GM21447 (cell line): ENCODE data around the gene GH1.
"Not testable (repeated sequence)": the region's sequence is repeated elsewhere in the genome, so short reads cannot be mapped to it uniquely, and the experiment has no call there.

ENCODE experiments used
- ATAC-seq: cut with Tn5 transposase; IDR thresholded peaks from one replicate; pipeline ENCODE4 v1.9.1; 2021; ENCODE audit not compliant: unreplicated experiment

GH1 gene

DNA sequence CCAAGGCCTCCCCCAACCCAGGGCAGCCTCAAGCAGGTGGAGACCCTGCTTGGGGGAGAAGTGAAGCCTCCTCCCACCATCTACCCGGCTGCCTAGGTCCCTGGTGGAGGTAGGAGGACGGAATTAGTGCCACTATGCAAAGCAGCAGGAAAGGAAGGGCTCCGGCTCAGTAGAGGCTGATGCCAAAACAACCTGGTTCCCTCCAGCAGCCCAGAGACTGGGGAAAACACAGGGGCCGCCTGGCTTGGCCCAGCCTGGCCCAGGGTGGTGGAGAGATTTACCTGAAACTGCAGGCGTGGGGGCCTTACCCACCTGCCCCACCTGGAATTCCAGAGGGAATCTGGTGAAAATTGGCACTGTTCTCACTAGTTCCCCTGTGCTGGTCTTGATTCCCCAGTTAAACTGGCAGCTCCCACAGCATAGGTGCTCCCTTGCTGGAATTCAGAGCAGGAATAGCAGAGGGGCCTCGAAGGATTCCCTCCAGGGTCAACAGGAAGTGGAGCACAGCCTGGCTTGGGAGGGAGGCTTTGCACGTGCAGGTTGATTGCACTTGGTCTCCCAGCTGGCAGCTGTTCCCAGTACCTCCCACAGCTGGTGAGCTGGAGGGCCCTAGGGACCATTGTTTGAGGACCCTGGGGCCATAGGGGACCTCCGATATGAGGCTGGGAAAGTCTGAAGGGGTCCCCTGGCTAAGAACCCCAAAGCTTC is 9.0 kb upstream of the GH1 start:
- ATAC-seq = peak; percentile 28

DNA sequence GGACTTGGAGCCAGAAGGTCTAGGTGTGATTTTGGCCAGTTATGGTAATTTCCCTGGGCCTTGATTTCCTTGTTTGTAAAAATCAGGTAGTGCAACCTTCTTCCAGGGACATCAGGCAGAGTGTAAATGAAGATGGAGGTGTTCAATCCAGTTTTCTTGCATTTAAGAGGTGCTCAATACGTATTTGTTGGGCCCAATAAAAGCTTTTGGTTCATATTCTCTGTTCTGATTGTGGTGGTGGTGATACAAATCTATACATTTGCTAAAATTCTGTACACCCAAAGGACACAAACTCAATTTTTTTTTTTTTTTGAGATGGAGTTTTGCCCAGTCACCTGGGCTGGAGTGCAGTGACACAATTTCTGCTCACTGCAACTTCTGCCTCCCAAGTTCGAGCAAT is 7.5 kb upstream of the GH1 start:
- ATAC-seq = no peak

DNA sequence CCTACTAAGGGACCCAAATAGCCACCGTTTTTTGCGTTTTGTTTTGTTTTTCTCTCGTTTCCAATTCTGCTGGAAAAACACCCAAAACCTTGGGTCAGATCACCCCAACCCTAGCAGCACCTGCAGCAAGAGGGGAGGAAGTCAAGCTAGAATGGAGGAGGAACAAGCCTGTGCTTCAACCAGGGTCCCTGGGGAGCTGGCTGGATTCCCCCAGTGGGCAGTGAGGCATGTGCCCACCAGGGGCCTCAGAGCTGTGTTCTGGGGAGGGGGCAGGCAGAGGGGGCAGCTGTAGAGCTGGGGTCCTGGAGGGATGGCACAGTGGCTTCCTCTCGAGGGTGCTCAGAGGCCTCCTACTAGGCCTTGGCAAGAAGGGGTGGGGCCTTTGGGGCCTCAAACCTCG is 7.0 kb upstream of the GH1 start:
- peak; percentile 33 for ATAC-seq

DNA sequence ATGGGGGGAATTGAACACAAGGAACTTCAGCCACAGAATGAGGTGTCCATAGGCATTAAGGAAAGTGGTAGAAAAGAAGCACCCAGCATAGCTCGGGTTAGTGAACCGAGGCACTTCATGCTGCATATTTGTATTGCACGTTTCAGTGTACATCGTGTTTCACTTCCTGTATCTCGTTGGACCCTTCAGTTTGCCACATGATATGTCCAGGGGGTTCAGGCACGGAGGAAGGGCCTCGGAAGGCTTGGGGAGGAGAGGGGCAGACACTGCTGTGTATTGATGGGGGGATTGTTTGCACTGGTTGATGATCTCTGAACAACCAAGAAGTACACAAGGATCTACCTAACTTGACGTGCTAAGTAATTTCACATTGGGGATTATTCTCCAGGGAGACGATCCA is 3.8 kb upstream of the GH1 start:
- peak; percentile 69 for ATAC-seq

DNA sequence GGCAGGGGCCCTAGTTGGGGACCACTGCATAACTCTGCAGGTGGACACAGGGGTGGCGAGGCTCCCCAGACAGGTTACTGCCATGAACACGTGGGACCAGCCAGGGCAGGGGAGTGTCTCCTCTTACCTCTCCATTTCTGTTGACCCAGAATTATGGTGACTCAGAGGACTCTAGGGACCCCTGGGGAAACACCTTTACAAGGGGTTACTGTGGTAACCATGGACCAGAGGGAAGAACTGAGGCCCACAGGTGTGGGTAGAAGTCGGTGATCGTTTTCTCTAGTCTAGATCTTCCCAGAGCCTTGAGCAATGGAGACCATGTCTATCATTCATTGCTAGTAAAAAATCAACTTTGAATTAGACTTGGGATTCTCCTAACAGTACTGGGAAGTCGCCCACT is 2.1 kb upstream of the GH1 start:
- ATAC-seq = not testable (repeated sequence)

DNA sequence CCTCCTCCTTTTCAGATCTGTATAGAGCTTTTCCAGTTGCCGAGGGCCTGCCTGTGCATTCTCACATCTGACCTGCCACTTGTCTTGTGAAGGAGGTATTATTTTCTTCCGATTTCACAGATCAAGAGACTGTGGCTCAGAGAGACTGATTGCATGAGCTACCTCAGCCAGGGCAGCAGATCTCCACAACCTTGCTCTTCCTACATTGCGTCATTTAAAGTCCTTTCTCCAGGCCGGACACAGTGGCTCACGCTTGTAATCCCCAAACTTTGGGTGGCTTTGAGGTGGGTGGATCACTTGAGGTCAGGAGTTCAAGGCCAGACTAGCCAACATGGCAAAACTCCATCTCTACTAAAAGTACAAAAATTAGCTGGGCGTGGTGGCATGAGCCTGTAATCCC is 1.4 kb upstream of the GH1 start:
- ATAC-seq = not testable (repeated sequence)

DNA sequence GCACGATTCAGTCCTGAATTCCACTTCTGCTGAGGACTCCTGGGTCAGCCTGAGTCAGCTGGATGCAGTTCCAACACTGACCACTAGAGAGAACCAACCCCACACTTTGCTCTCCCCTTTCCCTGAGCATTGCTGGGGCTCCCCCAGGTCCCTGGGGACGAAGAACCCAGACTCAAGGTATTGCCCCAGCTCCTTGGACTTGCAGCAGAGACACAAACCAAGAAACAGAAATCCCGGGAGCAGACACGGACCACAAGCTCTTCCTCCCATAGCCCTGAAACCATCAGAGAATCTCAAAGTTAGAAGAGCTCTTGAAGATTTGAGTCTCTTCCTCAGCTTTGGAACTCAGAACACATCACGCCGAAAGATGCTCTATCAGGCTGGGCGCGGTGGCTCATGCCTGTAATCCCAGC is 678 bp upstream of the GH1 start:
- ATAC-seq = peak; percentile 42

DNA sequence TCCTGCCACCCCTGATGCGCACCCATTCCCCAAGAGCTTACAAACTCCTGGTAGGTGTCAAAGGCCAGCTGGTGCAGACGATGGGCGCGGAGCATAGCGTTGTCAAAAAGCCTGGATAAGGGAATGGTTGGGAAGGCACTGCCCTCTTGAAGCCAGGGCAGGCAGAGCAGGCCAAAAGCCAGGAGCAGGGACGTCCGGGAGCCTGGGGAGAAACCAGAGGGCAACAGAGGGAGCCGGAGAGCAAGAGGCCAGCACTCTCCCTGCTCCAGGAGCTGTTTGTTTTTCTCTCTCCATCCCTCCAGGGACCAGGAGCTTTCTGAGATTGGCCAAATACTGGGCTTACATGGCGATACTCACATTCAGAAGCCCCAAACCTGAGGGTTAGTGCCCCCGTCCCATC is 334 bp downstream of the GH1 start:
- ATAC-seq = no peak

DNA sequence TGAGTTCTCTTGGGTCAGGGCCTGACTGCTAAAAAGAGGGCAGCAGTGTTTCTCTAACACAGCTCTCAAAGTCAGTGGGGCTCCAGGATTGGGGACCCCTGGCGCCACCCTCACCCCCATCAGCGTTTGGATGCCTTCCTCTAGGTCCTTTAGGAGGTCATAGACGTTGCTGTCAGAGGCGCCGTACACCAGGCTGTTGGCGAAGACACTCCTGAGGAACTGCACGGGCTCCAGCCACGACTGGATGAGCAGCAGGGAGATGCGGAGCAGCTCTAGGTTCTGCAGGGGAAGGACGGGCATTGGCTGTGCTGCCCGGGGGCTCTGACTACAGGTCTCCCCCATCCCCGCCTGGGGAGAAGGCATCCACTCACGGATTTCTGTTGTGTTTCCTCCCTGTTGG is 993 bp downstream of the GH1 start:
- ATAC-seq = no peak

DNA sequence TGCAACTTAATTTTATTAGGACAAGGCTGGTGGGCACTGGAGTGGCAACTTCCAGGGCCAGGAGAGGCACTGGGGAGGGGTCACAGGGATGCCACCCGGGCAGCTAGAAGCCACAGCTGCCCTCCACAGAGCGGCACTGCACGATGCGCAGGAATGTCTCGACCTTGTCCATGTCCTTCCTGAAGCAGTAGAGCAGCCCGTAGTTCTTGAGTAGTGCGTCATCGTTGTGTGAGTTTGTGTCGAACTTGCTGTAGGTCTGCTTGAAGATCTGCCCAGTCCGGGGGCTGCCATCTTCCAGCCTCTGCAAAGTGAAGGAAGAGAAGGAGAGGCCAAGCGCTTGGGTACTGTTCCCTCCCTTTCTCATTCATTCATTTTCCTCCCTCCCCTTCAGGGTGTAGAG is 1.4 kb downstream of the GH1 start:
- not testable (repeated sequence) for ATAC-seq

DNA sequence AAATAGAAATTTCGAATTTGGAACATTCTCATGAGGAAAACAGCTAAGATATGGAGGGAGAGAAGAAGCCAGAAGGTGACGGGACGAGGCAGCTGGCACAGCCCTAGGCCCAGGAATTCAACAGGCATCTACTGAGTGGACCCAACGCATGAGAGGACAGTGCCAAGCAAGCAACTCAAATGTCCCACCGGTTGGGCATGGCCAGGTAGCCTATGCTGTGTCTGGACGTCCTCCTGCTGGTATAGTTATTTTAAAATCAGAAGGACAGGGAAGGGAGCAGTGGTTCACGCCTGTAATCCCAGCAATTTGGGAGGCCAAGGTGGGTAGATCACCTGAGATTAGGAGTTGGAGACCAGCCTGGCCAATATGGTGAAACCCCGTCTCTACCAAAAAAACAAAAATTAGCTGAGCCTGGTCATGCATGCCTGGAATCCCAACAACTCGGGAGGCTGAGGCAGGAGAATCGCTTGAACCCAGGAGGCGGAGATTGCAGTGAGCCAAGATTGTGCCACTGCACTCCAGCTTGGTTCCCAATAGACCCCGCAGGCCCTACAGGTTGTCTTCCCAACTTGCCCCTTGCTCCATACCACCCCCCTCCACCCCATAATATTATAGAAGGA is 2.0 kb downstream of the GH1 start:
- no peak for ATAC-seq

DNA sequence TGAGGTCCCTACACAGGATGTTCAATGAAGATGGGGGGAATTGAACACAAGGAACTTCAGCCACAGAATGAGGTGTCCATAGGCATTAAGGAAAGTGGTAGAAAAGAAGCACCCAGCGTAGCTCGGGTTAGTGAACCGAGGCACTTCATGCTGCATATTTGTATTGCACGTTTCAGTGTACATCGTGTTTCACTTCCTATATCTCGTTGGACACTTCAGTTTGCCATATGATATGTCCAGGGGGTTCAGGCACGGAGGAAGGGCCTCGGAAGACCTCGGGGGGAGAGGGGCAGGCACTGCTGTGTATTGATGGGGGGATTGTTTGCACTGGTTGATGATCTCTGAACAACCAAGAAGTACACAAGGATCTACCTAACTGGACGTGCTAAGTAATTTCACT is 2.9 kb downstream of the GH1 start:
- peak; percentile 72 for ATAC-seq

DNA sequence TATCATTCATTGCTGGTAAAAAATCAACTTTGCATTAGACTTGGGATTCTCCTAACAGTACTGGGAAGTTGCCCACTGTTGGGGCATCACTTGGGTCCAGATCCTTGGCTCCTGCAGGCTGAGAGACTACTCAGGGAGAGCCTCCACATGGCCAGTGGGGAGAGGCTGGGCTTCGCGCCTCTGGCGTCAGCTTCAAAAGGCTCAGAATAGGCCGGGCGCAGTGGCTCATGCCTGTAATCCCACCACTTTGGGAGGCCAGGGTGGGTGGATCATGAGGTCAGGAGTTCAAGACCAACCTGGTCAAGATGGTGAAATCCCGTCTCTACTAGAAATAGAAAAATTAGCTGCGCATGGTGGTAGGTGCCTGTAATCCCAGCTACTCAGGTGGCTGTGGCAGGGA is 4.2 kb downstream of the GH1 start:
- ATAC-seq = no peak

DNA sequence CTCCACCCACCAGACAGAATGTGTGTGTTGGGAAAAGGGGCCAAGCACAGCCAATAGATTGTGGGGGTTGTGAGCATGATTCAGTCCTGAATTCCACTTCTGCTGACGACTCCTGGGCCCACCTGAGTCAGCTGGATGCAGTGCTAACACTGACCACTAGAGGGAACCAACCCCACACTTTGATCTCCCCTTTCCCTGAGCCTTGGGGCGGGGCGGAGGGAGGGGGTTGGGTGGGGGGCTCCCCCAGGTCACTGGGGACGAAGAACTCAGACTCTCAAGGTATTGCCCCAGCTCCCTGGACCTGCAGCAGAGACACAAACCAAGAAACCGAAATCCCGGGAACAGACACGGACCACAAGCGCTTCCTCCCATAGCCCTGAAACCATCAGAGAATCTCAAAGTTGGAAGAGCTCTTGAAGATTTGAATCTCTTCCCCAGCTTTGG is 7.0 kb downstream of the GH1 start:
- no peak for ATAC-seq

DNA sequence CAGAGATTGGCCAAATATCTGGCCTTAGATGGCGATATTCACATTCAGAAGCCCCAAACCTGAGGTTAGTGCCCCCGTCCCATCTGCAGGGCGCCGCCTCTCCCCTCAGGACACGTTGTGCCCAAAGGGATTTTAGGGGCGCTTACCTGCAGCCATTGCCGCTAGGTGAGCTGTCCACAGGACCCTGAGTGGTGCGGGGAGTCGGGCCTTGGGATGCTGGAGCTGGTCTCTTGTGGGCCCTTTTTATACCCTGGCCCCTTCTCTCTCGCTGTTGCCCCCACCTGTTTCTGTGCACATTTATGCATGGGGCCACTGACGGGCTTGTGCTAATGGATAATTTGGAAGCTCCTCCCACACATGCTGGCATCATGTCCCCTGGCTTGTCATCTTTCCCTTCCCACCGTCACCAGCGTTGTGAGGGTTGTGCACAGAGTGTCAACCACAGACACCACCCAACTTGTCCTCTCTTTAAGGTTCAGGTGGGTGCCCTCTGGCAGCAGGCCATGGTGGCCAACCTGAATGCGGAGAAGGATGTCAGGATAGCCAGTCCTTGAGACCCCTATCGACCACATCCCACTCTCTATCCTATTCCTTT is 7.5 kb downstream of the GH1 start, which contains the start of gene CSHL1:
TSS of gene CSHL1 (minus strand) at position 218 of the 595 bp plus-strand sequence. CDS start at position 156, 62 bp downstream.
- ATAC-seq = no peak

DNA sequence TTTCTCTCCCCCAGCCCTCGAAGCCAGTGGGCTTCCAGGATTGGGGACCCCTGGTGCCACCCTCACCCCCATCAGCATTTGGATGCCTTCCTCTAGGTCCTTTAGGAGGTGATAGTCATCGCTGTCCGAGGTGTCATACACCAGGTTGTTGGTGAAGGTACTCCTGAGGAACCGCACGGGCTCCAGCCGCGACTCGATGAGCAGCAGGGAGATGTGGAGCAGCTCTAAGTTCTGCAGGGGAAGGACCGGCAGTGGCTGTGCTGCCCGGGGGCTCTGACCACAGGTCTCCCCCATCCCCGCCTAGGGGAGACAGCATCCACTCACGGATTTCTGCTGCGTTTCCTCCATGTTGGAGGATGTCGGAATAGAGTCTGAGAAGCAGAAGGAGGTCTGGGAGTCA is 8.5 kb downstream of the GH1 start:
- no peak for ATAC-seq

DNA sequence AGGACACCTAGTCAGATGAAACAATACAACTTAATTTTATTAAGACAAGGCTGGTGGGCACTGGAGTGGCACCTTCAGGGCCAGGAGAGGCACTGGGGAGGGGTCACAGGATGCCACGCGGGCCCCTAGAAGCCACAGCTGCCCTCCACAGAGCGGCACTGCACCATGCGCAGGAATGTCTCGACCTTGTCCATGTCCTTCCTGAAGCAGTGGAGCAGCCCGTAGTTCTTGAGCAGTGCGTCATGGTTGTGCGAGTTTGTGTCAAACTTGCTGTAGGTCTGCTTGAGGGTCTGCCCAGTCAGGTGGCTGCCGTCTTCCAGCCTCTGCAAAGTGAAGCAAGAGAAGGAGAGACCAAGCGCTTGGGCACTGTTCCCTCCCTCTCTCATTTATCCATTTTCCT is 9.1 kb downstream of the GH1 start:
- ATAC-seq = not testable (repeated sequence)

DNA sequence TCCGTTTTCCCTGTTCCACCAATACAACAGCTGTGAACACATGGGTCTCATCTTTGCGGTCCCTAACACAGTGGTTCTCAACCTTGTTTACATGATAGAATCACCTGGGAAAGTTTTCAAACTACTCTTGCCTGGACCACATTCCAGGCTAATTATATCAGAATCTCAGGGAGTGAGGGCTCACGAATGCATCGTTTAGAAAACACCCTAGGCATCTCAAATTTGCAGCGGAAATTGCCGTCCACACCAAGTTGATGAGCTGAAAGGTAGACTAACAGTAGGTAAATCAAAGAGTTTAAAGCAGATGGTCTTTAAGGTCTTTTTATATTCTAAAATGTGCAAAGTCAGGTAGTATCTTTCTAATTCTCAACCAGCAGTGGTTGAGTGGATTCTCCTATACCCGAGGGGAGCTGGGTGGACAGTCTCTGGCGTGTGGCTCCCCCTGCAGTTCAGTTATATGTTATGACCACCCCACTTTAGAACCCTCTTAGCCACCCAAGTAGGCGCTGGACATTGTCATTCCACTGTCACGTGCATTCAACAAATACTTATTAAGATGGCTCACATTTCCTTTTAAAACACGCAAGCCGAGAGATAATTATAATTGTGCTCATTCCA is 11.4 kb downstream of the GH1 start:
- not testable (repeated sequence) for ATAC-seq

DNA sequence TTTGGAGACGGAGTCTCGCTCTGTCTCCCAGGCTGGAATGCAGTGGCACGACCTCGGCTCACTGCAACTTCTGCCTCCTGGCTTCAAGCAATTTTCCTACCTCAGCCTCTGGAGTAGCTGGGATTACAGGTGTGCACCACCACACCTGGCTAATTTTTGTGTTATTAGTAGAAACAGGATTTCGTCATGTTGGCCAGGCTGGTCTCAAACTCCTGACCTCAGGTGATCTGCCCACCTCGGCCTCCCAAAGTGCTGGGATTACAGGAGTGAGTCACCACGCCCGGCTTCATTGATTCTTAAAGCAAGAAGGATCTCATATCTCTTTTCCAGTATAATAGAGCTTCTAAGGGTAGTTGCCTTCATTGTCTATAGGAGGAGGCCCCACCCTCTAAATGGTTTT is 13.8 kb downstream of the GH1 start:
- ATAC-seq = not testable (repeated sequence)

DNA sequence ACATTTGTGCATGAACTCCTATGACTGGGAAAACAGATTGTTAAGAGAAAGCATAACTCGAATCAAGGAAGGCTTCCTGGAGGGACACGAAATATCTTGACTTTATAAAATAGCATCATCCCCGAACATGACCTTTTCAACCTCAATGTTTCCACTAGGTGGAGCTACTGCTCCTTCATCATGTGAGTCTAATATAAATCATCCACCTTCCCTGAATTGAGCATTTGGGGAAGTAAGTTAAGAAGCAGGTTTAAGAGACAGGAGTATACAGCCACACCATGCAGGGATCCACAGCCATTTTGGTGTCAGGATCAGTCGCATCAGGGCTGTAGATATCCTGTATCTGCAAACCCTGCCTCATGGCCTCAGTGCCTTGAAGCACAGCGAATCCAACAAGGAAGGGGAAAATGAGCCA is 14.8 kb downstream of the GH1 start:
- ATAC-seq = not testable (repeated sequence)

DNA sequence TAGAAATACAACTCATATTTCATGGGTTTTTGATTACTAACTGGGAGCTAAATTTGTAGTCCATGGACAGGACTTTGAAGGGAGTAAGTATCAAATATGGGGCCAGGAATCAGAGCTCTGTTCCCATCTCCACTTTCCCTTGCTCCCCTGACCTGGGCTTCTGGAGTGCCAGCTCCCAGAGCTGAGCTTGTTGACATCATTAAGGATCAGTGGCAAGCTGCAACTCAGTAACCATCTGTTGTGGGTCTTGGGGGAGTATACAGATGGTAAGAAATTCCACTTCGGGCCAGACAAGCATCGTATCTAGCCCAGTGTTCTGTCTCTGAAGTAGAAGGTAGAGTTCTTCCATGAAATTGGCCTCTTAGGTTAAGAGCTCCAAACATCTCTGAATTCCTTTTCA is 16.7 kb downstream of the GH1 start:
- not testable (repeated sequence) for ATAC-seq
